Trophoblast cell (in vitro differentiated cells and primary cell): ENCODE measurements around the gene LRFN2.

Experiments used
- DNase-seq, 2 donors: peaks; one replicate each; pipeline ENCODE4 v3.0.0-alpha.2; 2016
- H2AFZ ChIP-seq: 2 replicates; pipeline ENCODE4 v1.6.1; 2013; ENCODE audit warnings: low read length, moderate library complexity, mild to moderate bottlenecking; ENCODE audit not compliant: insufficient read depth, poor library complexity
- H2AK5ac ChIP-seq: 2 replicates; pipeline ENCODE4 v1.6.1; 2013; ENCODE audit warnings: mild to moderate bottlenecking, low read length
- H2BK120ac ChIP-seq: 2 replicates; pipeline ENCODE4 v1.6.1; 2013; ENCODE audit warnings: low read length, mild to moderate bottlenecking, moderate library complexity; ENCODE audit not compliant: insufficient read depth, poor library complexity
- H2BK12ac ChIP-seq: 2 replicates; pipeline ENCODE4 v1.6.1; 2013; ENCODE audit warnings: mild to moderate bottlenecking, low read length, moderate library complexity
- H2BK5ac ChIP-seq: 2 replicates; pipeline ENCODE4 v1.6.1; 2013; ENCODE audit warnings: low read length, low read depth, moderate library complexity, mild to moderate bottlenecking; ENCODE audit not compliant: poor library complexity
- H3K14ac ChIP-seq: 2 replicates; pipeline ENCODE4 v1.6.1; 2013; ENCODE audit warnings: mild to moderate bottlenecking, low read length
- H3K18ac ChIP-seq: 2 replicates; pipeline ENCODE4 v1.6.1; 2013; ENCODE audit warnings: mild to moderate bottlenecking, low read length
- H3K23ac ChIP-seq: 2 replicates; pipeline ENCODE4 v1.6.1; 2013; ENCODE audit warnings: low read length
- H3K27ac ChIP-seq: 2 replicates; pipeline ENCODE4 v1.5.1; 2013; ENCODE audit warnings: low read depth, mild to moderate bottlenecking, inconsistent platforms, low read length, moderate library complexity
- H3K27me3 ChIP-seq: 2 replicates; pipeline ENCODE4 v1.6.1; 2013; ENCODE audit warnings: inconsistent platforms, mild to moderate bottlenecking, low read length, moderate library complexity; ENCODE audit not compliant: insufficient read depth
- H3K36me3 ChIP-seq, 2 experiments: 1 replicate in 1 of 2; 2 replicates in 1 of 2; pipeline ENCODE4 v1.6.1; 2013; ENCODE audit warnings: low read length in 2 of 2, mild to moderate bottlenecking in 2 of 2, moderate library complexity in 1 of 2; ENCODE audit not compliant: insufficient read depth in 2 of 2, control insufficient read depth in 1 of 2
- H3K4ac ChIP-seq: 2 replicates; pipeline ENCODE4 v1.6.1; 2013; ENCODE audit warnings: low read depth, mild to moderate bottlenecking, low read length, moderate library complexity
- H3K4me1 ChIP-seq, 2 experiments: 1 replicate in 1 of 2; 2 replicates in 1 of 2; pipeline ENCODE4 v1.6.1; 2013; ENCODE audit warnings: low read length in 2 of 2, mild to moderate bottlenecking in 2 of 2, moderate library complexity in 1 of 2; ENCODE audit not compliant: insufficient read depth in 2 of 2, control insufficient read depth in 1 of 2
- H3K4me2 ChIP-seq: 2 replicates; pipeline ENCODE4 v1.6.1; 2013; ENCODE audit warnings: inconsistent platforms, mild to moderate bottlenecking, low read length, moderate library complexity
- H3K4me3 ChIP-seq: 2 replicates; pipeline ENCODE4 v1.5.1; 2013; ENCODE audit warnings: mild to moderate bottlenecking, low read depth, low read length, inconsistent platforms
- H3K79me1 ChIP-seq: one replicate; pipeline ENCODE4 v1.6.1; 2013; ENCODE audit warnings: low read length
- H3K79me2 ChIP-seq: 2 replicates; pipeline ENCODE4 v1.6.1; 2013; ENCODE audit warnings: low read length, mild to moderate bottlenecking; ENCODE audit not compliant: control insufficient read depth, insufficient read depth, poor library complexity
- H3K9ac ChIP-seq: 2 replicates; pipeline ENCODE4 v1.6.1; 2013; ENCODE audit warnings: mild to moderate bottlenecking, low read length
- H3K9me3 ChIP-seq: 2 replicates; pipeline ENCODE4 v1.6.1; 2013; ENCODE audit warnings: low read depth, mild to moderate bottlenecking, control low read depth, inconsistent platforms, low read length; ENCODE audit not compliant: insufficient read depth
- H4K12ac ChIP-seq: 2 replicates; pipeline ENCODE4 v1.6.1; 2013; ENCODE audit warnings: low read depth, mild to moderate bottlenecking, low read length, moderate library complexity
- H4K8ac ChIP-seq: 2 replicates; pipeline ENCODE4 v1.6.1; 2013; ENCODE audit warnings: low read depth, mild to moderate bottlenecking, low read length, moderate library complexity
- H4K91ac ChIP-seq: one replicate; pipeline ENCODE4 v1.6.1; 2013; ENCODE audit warnings: low read depth, mild to moderate bottlenecking, low read length, moderate library complexity
- WGBS: extraction: QIAGEN DNeasy Blood & Tissue Kit; methylation state at CpG from one replicate; pipeline ENCODE4 v1.1.7; 2013; ENCODE audit warnings: missing lambda C conversion rate; ENCODE audit not compliant: insufficient read length, insufficient coverage; ENCODE audit errors: extremely low coverage; 5-methylcytosine and 5-hydroxymethylcytosine counted together

The LRFN2 gene

DNA sequence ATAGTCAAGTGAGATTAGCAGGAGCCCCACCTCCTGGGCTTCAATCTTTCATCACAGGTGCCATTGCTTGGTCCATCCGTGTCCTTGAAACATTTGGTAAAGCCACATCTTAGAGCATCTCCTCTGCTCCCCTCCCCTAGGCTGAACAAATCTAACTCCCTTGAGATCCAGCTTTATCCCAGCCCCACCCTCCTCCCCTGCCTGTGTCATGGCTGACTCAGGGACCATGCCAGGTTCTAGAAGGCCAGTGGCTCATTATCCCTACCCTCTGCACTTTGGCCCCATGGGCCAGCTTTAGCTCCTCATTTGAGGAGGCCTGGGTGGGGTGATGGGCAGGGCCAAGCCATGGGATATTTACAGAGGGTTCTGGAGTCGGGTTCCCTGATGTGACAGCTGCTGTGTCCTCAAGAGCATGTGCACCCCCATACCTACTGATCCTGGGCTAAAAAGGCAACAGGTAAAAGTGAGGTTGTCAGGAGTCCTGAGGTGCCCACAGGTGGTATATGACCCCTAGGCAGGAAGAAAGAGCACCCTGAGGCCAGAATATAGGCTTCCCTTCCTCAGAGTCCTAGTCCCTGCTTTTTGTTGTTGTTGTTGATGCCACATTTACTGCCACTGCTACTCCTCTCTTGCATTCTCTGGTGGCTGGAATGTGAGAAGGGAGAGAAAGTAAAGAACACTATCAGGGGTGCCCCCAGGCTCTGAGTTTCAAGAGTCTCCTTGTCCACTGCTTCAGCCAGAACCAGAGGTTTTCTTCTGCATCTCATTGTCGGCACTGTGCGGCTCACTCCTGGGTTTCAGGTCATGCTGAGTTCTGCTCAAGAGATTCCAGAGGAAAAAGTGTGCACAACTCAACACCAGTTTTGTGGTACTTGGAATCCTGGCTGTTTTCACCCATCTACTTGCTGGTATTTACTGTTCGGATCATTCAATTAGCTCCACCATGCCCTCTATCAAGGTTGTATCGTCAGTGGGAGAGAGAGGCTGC, 228.4 kb downstream of the LRFN2 start:
- no peak for DNase-seq
- Histone ChIP-seq H3K27me3 (no peaks in the 10 kb centered on the region), H3K14ac (no peak overlapping the region), H3K4me2 (no peak overlapping the region), H3K79me1 (no peaks in the 10 kb centered on the region), H4K12ac (no peak overlapping the region), H3K18ac (no peak overlapping the region), H3K4me3 (no peak overlapping the region), H3K79me2 (no peaks in the 10 kb centered on the region), H3K36me3 (no peaks in the 10 kb centered on the region), H2AK5ac (no peak overlapping the region), H3K27ac (no peak overlapping the region), H4K91ac (no peak overlapping the region), H3K23ac (no peak overlapping the region), H3K4me1 (no peaks in the 10 kb centered on the region), H3K4ac (no peak overlapping the region), H3K9me3 (no peaks in the 10 kb centered on the region), H2BK5ac (no peak overlapping the region), H2BK12ac (no peak overlapping the region), H3K9ac (no peak overlapping the region), H4K8ac (no peak overlapping the region), H2AFZ (no peak overlapping the region), H2BK120ac (no peak overlapping the region)
- no CpG with 5 or more reads among the region's 6 CpGs for WGBS

DNA sequence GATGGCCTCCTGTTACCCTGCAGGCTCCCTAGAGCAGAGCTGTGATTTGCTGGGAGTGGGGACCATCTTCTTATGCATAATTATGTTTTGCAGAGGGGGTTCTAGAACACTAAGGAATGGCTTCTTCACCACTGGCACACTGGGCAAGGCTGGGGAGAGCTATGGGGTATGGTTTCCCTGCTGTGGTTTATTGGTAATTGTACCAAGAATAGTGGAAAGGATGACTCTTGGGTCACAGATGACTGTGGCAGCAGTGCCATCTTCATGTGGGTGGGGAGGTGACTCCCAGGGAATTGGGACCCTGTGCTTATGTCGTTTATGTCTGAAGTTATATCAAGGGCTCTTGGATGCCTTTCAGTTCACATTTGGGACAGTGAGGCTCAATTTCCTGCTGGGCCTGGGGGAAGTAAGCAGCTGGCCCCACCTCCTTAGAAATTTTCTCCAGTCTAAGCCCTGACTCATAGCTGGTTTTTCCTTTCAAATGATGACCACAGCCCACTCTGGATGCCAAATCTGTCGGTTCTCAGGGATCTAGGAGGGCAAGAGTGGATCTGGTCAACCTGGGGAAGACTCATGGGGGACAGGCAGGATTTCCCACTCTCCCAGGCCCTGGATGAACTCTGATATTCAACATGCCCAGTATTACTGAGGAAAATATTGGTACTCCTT, 230.8 kb downstream of the LRFN2 start:
- H4K12ac ChIP-seq: no peak overlapping the region
- no peaks in the 10 kb centered on the region for H3K79me1 ChIP-seq
- H3K18ac ChIP-seq: no peak overlapping the region
- H3K4ac ChIP-seq: no peak overlapping the region
- no peak overlapping the region for H2AFZ ChIP-seq
- no peaks in the 10 kb centered on the region for H3K79me2 ChIP-seq
- H4K91ac ChIP-seq: no peak overlapping the region
- no peak overlapping the region for H3K23ac ChIP-seq
- no peak overlapping the region for H2BK12ac ChIP-seq
- no peak for DNase-seq
- H3K4me3 ChIP-seq: no peak overlapping the region
- H3K9ac ChIP-seq: no peak overlapping the region
- no peak overlapping the region for H2BK120ac ChIP-seq
- no CpG with 5 or more reads among the region's 2 CpGs for WGBS
- no peak overlapping the region for H2AK5ac ChIP-seq
- no peak overlapping the region for H3K27ac ChIP-seq
- no peaks in the 10 kb centered on the region for H3K36me3 ChIP-seq
- H3K9me3 ChIP-seq: no peaks in the 10 kb centered on the region
- no peak overlapping the region for H2BK5ac ChIP-seq
- no peak overlapping the region for H3K14ac ChIP-seq
- no peaks in the 10 kb centered on the region for H3K27me3 ChIP-seq
- H3K4me1 ChIP-seq: peaks cover 0 to 14% of the 10 kb centered on the region in 2 experiments
- no peak overlapping the region for H3K4me2 ChIP-seq
- no peak overlapping the region for H4K8ac ChIP-seq

DNA sequence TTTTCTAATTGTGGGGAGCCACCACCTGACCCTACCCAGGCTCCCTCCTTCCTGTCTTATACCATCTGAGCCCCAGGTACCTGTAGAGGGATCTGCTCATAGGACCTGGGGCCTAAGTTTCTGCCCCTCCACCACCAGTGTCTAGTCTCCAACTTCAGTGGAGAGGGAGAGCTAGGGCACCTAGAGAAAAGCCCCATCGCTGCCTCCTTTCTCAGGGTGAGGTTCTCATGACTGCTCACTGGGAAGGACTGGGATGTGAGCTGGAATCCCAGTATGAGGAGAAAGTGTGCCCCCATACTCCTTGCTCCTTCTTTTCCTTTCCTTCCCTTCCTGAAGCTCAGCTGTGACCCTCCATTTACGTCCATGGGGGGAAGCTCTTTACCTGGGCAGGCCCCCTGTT, 231.6 kb downstream of the LRFN2 start:
- DNase-seq: no peak
- Histone ChIP-seq H2AK5ac (no peak overlapping the region), H4K91ac (no peak overlapping the region)

DNA sequence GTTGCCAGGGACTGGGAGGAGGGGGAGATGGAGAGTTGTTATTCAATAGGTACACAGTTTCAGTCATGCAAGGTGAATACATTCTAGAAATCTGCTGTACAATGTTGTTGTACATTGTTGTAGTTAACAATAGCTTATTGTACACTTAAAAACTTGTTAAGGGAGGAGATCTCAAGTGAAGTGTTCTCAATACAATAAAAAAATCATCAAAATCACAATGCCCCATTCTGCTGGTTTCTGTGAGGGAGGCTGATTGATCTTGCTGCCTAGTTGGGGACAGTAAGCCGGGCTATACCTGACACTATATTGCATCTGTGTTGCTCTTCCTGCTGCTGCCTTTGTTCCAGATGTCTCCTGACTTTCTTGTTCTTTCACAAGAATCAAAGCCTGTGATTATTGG, 232.1 kb downstream of the LRFN2 start:
- Histone ChIP-seq H4K8ac (no peak overlapping the region), H3K14ac (no peak overlapping the region), H2AFZ (no peak overlapping the region), H3K4me3 (no peak overlapping the region), H3K79me2 (no peaks in the 10 kb centered on the region), H2BK120ac (no peak overlapping the region), H3K27me3 (no peaks in the 10 kb centered on the region), H3K4ac (no peak overlapping the region), H3K23ac (no peak overlapping the region), H3K27ac (no peak overlapping the region), H2AK5ac (no peak overlapping the region), H4K91ac (no peak overlapping the region), H2BK12ac (no peak overlapping the region), H3K9me3 (peaks cover 2% of the 10 kb centered on the region), H4K12ac (no peak overlapping the region), H3K9ac (no peak overlapping the region), H3K36me3 (no peaks in the 10 kb centered on the region), H3K4me1 (peaks cover 0 to 14% of the 10 kb centered on the region in 2 experiments), H3K4me2 (no peak overlapping the region), H3K18ac (no peak overlapping the region), H3K79me1 (no peaks in the 10 kb centered on the region), H2BK5ac (no peak overlapping the region)
- no peak for DNase-seq
- no CpG with 5 or more reads among the region's 1 CpG for WGBS

More for the DNA sequence above, 231.6 kb downstream of the LRFN2 start:
- H2BK120ac ChIP-seq: no peak overlapping the region
- H4K8ac ChIP-seq: no peak overlapping the region
- H2BK12ac ChIP-seq: no peak overlapping the region
- no peak overlapping the region for H3K27ac ChIP-seq
- H3K27me3 ChIP-seq: no peaks in the 10 kb centered on the region
- peaks cover 2% of the 10 kb centered on the region for H3K9me3 ChIP-seq
- H4K12ac ChIP-seq: no peak overlapping the region
- H3K23ac ChIP-seq: no peak overlapping the region
- H3K9ac ChIP-seq: no peak overlapping the region
- H3K79me2 ChIP-seq: no peaks in the 10 kb centered on the region
- H3K4ac ChIP-seq: no peak overlapping the region
- WGBS: no CpG with 5 or more reads among the region's 2 CpGs
- H3K36me3 ChIP-seq: no peaks in the 10 kb centered on the region
- H3K4me1 ChIP-seq: peaks cover 0 to 14% of the 10 kb centered on the region in 2 experiments
- H2BK5ac ChIP-seq: no peak overlapping the region
- H3K4me3 ChIP-seq: no peak overlapping the region
- H3K14ac ChIP-seq: no peak overlapping the region
- no peak overlapping the region for H3K18ac ChIP-seq
- H2AFZ ChIP-seq: no peak overlapping the region
- H3K79me1 ChIP-seq: no peaks in the 10 kb centered on the region
- H3K4me2 ChIP-seq: no peak overlapping the region
